GM21576 (cell line): Measurements from ENCODE around the gene COL6A2.
"Not testable (repeated sequence)": the region's sequence is repeated elsewhere in the genome, so short reads cannot be mapped to it uniquely, and the experiment has no call there.

Source experiments
- ATAC-seq: cut with Tn5 transposase; IDR thresholded peaks from one replicate; pipeline ENCODE4 v1.9.1; 2021; ENCODE audit warnings: mild to moderate bottlenecking, moderate library complexity; ENCODE audit not compliant: unreplicated experiment

Gene COL6A2

DNA sequence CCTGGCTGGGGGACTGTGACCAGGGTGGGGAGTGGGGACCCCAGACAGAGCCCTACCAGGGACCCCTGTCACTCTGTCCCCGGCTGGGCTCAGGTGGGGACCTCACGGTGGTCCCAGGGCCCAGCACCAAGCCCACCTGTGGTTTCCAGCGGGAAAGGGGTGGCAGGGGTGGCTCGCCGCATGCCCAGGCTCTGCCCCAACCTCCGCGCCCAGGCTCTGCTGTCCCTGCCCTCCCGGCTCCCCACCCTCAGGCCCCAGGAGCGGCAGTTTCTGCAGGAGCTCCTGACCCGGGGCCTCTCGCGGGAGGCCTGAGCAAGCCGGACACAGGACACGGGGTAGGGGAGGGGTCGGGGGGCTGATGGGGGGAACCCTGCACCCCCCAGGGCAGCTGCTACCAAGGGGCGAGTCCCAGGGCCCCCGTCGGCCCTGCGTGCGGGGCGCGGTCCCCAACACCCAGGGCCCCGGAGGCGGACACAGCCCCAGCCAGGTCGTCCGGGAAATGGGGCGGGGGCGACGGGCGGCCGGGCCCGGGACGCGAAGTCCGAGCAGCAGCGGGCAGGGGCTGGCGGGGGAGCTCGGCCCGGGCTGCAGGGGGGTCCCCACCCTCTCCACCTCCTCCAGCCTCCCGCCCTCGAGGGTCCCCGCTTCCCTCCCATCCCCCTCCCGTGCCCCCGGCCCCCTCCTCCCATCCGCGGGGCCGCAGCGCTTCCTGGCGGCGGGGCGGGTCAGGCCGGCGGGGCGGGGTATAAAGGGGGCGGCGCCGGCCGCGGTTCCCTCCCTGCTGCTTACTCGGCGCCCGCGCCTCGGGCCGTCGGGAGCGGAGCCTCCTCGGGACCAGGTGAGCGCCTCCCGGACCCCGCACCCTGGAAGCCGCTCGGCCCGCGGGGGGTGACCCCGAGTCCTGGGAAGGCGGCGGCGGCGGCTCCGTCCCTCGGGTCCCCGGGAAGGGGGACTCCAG lies at the start of gene COL6A2:
TSS of gene COL6A2 (plus strand) at position 777 of the 958 bp plus-strand sequence.
- no peak for ATAC-seq

DNA sequence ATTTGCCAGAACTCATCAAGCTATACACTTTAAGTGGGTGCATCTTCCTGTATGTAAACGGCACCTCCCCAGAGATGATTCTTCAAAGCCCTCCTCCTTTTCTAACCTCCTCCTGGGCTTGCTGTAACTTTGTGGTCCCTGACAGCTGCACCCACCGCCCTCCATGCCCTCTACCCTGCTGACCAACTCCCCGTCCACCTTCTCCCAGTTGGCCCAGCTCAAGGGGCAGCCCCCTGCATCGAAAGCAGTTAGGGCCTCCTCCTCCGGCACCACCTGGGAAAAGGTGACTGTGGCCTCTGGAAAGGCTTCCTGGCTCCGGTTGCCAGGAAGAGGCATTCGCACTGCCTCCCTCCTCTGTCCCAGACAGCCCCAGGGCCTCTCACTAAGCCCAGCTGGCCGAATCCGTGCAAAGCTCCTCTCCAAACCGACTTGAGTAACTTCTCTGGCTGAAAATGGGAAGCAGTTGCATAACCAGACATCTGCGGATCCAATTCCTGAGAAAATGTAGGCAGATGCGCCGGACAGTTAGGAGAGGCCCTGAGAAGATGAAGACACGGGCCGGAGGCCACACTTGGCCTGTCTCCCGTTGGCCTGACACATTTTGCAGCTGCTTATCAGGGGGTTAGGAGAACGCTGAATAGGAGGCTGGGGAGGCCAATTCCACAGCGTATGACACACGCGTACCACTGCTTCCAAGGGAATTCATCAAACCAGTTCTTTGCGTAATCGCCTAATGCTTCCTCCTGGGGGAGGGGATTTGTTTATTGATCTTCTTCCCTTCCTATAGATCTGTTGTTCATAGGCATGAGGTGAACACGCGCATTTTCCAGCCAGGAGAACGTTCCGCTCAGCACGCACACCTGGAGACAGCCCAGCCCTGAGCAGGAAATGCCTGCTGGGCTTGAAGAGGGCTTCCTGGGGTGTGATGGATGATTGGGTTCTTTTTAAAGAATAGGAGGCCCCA lies 48.7 kb upstream of the COL6A2 start:
- ATAC-seq = no peak

- ATAC-seq = no peak
Observed at GRCh38 chr21:46049890-46050667, 47.8 kb upstream of the COL6A2 start.

- ATAC-seq = no peak
Observed at GRCh38 chr21:46050668-46051378, 47.1 kb upstream of the COL6A2 start.

DNA sequence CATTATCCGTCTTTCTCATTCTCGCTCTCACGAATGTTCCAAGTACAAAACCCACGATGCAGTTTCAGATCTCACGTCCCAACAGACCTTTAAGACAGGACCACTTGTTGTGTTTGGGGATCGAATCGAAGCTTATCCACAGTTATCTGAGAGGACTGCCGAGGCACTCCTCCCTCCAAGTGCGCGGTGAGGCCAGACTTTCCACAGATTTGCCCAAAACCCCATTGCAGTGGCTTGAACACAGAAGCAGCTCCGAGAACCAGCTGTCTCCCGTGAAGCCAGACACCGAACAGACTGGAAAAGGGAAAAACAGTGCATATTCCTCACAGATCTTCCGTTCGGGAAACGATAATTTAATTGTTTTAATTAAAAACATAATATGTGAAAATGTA lies 46.5 kb upstream of the COL6A2 start:
- no peak for ATAC-seq

GRCh38 chr21:46051821-46052675 lies 45.9 kb upstream of the COL6A2 start:
- ATAC-seq = no peak

DNA sequence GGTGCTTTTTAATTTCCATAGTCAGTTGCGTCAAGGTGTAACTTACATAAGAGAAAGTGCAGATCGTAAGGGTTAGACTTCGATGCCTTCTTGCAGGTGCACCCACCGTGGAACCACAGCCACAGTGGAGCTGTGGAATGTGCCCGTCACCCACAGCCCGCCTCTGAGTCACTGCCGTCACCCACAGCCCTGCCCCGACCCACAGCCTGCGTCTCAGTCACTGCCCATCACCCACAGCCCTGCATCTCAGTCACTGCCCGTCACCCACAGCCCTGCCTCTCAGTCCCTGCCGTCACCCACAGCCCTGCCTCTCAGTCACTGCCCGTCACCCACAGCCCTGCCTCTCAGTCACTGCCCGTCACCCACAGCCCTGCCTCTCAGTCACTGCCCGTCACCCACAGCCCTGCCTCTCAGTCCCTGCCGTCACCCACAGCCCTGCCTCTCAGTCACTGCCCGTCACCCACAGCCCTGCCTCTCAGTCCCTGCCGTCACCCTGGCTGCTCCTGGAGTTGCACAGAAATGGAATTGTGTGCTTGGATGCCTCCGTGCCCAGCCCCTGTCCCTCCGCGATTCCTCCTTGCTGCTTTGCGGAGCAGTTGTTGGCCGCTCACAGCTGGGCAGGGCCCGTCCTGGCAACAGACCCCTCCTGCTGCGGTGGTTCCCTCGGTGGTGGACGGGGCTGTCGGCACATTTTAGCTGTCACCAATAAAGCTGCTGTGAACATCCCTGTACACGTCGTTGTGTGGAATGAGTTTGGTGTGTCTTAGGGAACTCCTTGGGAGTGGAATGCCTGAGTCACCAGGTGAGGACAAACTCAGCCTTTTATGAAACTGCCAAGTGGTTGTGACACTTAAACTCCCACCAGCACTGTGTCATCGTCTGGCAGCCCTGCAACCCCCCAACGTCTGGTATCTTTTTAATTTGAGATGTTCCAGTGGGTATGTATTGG lies 44.9 kb upstream of the COL6A2 start:
- ATAC-seq = no peak

GRCh38 chr21:46054031-46054430 lies 43.9 kb upstream of the COL6A2 start:
- ATAC-seq = no peak

DNA sequence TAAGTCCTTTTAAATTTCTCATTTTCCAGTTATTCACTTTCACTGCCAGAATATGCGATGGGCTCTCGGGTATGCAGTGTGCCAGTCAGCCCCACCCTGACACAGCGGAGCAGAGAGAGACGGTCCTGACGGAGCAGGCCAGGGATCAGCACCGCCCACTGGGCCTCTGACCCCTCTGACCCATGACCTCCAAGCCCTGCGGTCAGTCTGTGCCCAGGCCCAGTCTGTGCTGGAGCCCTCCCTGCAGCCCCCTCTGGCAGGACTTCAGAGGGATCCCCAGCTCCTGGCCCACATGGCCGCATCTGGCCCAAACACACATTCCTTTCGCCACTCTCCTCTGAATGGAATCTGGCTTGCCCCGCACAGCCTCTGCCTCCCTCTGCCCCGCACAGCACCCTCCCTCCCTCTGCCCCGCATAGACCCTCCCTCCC lies 43.4 kb upstream of the COL6A2 start:
- ATAC-seq = no peak

DNA sequence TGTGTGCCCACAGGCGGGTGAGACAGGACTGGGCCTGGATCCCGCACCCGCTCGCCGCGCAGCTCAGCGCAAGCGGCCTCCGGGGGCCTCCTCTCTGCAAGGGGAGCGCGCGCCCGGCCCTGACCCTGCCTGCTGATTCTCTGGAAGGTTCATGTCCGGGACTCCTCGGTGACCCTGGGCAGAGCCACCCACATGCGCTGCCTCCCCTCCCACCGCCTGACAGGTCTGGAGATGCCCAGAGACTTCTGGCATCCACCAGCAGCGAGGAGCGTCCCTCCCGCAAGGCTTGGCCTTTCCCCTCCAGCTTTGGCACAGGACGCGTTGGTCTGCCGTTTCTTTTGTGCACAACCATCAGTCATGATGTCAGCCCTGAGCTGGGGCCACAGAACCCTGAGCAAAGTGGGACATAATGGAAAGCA lies 42.0 kb upstream of the COL6A2 start:
- no peak for ATAC-seq

GRCh38 chr21:46056450-46056903 lies 41.4 kb upstream of the COL6A2 start:
- ATAC-seq = no peak

DNA sequence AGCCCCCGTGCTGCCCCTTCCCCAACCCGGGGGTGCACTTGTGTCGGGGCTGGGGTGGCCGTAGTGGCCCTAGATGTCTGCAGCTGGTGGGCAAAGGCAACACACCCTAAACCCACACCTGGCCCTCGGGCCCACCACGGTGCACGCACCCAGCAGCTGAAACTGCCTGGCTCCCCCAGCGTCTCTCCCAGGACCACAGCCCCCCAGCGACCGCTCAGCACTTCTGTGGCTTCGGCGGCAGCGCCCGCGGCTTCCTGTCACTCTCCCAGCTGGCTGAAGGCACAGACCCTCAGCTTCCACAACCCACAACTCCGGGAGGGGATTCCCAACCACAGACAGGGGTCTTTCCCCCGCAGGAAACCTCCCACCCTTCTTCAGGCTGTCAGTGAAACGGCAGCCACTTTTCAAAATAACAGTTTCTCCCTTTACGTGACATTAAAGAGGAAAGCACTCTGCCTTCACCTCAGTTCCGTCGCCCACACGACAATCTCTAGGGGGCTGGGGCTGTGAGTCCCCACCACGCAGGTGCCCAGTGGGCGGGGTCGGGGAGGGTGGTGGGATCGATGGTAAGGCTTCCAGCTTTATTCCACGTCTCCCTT lies 40.7 kb upstream of the COL6A2 start:
- ATAC-seq = no peak

GRCh38 chr21:46057710-46058241 lies 40.1 kb upstream of the COL6A2 start:
- no peak for ATAC-seq

GRCh38 chr21:46058431-46059145 lies 39.3 kb upstream of the COL6A2 start:
- no peak for ATAC-seq

DNA sequence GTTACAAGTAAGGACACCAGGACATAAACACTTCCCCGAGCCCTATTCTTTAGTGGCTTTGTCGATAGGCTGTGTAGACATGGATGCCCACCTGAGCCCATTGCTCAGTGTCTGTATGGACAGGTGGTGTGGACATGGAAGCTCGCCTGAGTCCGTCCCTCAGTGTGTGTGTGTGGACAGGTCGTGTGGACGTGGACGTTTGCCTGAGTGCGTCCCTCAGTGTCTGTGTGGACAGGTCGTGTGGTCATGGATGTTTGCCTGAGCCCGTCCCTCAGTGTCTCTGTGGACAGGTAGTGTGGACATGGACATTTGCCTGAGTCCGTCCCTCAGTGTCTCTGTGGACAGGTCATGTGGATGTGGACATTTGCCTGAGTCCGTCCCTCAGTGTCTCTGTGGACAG lies 38.7 kb upstream of the COL6A2 start:
- ATAC-seq = no peak

DNA sequence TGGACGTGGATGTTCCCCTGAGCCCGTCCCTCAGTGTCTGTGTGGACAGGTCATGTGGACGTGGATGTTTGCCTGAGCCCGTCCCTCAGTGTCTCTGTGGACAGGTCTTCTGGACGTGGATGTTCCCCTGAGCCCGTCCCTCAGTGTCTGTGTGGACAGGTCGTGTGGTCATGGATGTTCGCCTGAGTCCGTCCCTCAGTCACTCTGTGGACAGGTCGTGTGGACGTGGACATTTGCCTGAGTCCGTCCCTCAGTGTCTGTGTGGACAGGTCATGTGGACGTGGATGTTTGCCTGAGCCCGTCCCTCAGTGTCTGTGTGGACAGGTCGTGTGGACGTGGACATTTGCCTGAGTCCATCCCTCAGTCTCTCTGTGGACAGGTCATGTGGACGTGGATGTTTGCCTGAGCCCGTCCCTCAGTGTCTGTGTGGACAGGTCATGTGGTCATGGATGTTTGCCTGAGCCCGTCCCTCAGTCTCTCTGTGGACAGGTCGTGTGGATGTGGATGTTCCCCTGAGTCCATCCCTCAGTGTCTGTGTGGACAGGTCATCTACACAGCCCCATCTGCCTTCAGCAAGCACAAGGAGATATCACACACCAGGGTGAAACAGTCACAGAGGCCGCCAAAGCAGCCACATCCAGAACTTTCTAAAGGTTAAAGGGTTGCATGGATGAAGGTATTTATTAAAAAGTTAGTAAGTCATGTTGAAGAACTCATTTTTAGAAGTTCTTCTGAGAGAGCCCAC lies 38.0 kb upstream of the COL6A2 start:
- not testable (repeated sequence) for ATAC-seq
